HG03354 (cell line): Measurements from ENCODE around the gene AGFG2.
"Not testable (repeated sequence)": the region's sequence is repeated elsewhere in the genome, so short reads cannot be mapped to it uniquely, and the experiment has no call there.

Experiments
- ATAC-seq: cut with Tn5 transposase; IDR thresholded peaks from one replicate; pipeline ENCODE4 v1.9.1; 2021; ENCODE audit warnings: mild to moderate bottlenecking; ENCODE audit not compliant: unreplicated experiment, poor library complexity, severe bottlenecking

The AGFG2 gene

DNA sequence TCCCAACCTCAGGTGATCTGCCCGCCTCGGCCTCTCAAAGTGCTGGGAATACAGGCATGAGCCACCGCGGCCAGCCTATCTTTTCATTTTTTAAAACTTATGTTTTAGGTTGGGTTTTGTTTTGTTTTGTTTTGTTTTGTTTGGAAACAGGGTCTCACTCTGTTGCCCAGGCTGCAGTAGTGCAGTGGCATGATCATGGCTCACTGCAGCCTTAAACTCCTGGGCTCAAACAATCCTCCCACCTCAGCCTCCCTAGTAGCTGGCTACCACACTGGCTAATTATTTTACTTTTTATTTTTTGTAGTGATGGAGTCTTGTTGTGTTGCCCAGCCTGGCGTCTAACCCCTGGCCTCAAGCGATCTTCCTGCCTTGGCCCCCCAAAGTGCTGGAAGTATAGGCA lies 19.4 kb upstream of the AGFG2 start:
- no peak for ATAC-seq

DNA sequence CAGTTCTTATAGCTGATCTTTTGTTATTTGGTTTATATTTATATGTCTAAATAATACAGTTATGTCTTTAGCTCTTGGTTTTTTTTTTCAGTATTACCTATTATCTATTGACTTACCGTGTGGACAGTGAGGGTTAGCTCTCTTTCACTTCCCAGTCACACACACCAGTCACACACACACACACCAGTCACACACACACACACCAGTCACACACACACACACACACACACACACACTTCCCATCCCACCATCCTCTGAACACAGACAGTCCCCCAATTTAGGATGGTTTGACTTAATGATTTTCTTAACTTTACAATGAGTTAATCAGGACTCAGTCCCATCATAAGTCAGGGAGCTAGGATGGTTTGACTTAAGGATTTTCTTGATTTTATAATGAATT lies 18.9 kb upstream of the AGFG2 start:
- no peak for ATAC-seq

DNA sequence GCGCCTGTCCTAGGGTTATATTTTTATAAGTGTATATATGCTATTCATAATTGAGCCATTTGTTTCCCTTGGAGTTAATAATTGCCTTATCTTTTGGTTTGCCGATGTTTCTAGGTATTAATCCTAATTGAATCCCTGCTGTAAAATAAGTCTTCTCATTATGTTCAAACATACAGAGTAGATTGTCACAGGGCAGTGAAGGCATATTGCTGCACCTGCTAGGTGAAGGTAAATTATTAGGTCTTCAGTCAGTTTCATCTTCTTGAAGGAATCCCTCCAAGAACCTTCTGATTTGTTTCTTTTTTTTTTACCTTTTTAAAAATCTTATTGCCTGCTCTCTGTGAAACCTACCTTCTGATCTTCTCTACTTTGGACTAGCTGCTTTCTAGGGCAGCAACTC lies 17.9 kb upstream of the AGFG2 start:
- ATAC-seq, result no peak

- not testable (repeated sequence) for ATAC-seq
Measured at GRCh38 chr7:100521909-100522593, 17.0 kb upstream of the AGFG2 start.

DNA sequence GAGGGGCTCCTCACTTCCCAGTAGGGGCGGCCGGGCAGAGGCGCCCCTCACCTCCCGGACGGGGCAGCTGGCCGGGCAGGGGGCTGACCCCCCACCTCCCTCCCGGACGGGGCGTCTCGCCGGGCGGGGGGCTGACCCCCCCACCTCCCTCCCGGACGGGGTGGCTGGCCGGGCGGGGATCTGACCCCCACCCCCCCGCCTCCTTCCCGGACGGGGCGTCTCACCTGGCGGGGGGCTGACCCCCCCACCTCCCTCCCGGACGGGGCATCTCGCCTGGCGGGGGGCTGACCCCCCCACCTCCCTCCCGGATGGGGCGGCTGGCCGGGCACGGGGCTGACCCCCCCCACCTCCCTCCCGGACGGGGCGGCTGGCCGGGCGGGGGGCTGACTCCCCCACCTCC lies 15.8 kb upstream of the AGFG2 start:
- ATAC-seq, result not testable (repeated sequence)

DNA sequence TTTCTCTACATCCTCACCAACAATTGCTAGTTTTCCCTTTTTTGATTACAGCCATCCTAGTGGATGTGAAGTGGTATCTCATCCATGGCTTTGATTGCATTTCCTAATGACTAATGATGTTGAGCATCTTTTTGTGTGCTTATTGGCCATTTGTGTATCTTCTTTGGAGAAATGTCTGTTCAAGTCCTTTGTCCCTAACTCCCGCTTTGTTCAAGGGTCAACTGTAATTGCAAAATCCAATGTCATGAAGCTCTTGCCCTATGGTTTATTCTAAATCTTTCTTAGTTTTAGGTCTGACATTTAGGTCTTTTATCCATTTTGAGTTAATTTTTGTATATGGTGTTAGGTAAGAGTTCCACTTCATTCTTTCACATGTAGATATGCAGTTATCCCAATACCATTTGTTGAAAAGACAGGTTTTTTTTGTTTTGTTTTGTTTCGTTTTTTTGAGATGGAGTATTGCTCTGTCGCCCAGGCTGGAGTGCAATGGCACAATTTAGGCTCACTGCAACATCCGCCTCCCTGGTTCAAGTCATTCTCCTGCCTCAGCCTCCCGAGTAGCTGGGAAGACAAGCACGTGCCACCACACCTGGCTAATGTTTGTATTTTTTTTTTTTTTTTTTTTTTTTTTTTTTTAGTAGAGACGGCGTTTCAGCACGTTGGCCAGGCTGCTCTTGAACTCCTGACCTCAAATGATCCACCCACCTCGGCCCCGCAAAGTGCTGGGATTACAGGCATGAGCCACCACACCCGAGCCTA lies 10.7 kb upstream of the AGFG2 start:
- ATAC-seq, result not testable (repeated sequence)

DNA sequence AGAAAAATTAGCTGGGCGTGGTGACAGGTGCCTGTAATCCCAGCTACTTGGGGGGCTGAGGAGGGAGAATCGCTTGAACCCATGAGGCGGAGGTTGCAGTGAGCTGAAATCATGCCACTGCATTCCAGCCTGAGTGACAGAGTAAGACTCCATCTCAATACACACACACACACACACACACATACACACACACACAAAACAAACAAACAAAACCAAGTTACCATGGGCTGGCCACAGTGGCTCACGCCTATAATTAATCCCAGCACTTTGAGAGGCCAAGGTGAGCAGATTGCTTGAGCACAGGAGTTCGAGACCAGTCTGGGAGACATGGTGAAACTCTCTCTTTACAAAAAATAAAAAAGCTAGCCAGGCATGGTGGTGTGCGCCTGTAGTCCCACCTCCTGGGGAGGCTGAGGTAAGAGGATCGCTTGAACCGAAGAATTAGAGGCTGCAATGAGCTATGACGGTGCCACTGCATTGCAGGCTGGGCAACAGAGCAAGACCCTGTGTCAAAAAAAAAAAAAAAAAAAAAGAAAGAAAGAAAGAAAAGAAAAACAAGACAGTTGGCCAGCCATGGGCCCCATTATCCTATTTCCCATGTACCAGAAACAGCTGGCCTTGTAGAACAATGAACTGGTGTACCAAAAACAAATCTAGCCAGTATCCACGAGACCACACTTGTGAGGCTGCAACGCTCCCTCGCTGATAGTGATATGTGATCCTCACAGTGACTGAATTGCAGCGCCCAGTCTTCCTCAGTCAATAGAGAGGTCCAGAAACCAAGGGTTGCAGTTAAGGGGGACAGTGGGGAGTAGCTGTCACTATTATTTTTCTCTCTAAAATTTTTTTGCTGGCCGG lies 6.6 kb upstream of the AGFG2 start:
- ATAC-seq, result no peak

DNA sequence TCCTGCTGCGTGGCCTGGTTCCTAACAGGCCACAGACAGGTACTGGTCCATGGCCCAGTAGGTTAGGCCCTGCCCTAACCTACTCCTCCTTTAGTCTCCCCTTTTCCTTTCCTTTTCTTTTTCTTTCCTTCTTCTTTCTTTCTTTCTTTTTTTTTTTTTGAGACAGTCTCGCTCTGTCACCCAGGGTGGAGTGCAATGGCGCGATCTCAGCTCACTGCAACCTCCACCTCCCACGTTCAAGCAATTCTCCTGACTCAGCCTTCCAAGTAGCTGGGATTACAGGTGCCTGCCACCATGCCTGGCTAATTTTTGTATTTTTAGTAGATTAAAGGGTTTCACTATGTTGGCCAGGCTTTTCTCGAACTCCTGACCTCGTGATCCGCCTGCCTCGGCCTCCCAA lies 3.0 kb upstream of the AGFG2 start:
- not testable (repeated sequence) for ATAC-seq

DNA sequence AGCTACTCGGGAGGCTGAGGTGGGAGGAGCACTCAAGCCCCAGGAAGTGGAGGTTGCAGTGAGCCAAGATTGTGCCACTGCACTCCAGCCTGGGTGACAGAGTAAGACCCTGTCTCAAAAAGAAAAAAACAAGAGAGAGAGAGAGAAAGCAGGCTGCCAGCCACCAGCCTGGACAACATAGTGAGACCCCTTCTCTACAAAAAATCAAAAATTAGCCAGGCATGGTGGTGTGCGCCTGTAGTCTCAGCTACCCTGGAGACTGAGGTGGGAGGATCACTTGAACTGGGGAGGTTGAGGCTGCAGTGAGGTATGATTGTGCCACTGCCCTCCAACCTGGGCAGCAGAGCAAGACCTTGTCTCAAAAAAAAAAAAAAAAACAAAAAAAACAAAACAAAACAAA lies 2.3 kb upstream of the AGFG2 start:
- ATAC-seq, result not testable (repeated sequence)

DNA sequence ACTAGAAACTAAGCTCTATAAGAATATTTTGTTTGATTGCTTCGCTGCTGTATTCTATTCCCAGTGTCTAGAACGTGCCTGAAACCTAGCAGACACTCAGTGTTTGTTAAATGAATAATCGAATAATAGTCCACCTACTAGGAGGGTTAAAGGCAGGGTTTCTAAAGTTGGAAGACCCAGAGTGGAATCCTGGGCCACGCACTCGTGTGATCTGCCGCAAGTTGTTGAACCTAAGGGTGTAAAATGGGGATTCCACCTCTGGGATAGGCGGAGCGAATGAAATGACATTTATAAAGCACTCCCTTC lies 702 bp upstream of the AGFG2 start:
- ATAC-seq, result no peak

DNA sequence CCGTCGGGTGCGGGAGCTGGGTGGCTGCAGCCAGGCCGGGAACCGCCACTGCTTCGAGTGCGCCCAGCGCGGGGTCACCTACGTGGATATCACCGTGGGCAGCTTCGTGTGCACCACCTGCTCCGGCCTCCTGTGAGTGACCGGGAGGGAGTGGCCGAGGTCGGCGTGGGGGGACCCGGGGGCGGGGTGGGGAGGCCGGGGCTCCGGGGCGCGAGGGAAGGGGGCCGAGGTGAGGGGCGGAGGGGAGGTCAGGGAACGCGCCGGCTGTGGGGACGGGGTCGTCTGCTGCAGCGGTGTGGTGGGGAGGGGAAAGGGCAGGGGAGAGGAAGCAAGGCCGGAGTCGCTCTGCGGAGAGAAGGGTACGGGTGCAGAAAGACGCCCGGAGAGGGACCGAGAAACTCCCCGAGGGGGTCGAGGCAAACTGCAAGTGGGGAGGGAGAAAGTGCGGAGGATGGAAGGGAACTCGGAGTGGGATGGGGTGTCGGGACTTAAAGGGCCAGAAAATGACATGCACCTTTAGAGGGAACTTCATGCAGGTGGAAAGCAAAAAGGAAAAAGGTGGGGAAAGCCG lies 518 bp downstream of the AGFG2 start:
- ATAC-seq, result no peak

DNA sequence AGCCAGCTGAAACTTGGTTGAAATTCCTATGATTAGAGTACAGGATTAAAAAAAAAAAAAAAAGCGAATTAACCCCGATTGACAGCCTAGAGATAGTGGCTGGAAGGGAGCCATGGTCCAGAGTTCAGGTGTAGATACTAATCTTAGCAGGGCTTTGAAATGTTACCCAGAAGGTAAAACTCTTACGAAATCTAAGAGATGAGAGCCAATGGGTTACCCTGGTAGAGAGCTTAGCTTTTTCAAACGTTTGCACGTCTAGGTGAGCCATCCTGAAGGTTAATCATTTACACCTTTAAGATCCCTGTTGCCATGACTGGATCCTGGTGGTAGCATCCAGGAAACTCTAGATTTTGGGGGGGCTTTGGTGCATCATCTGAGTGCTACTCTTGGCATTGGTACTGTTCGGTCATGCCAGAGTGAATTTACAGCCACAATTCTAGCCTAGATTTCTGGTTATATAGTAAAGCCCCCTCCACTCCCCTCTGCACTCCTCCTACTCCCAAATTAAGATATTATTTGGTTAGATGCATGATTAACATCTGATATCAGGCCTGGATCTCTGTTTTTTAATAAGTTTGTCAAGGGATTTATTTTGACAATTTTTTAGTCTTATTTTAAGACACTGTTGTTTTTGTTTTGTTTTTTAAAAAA lies 1.2 kb downstream of the AGFG2 start:
- ATAC-seq, result no peak

DNA sequence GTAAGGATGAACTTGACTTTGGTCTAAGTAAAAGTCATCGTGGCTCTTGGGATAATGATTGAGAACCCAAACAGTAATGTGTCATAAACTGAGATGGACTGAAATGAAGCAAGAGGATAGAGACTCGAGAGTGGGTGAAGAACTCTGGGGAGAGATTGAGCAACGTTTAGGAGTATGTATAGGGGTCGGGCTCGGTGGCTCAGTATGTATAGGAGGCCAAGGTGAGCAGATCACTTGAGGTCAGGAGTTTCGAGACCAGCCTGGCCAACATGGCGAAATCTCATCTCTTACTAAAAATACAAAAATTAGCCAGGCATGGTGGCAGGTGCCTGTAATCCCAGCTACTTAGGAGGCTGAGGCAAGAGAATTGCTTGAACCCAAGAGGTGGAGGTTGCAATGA lies 2.3 kb downstream of the AGFG2 start:
- ATAC-seq, result not testable (repeated sequence)

GRCh38 chr7:100543586-100543985 lies 4.6 kb downstream of the AGFG2 start:
- no peak for ATAC-seq

- no peak for ATAC-seq
Measured at GRCh38 chr7:100544386-100544785, 5.4 kb downstream of the AGFG2 start.

GRCh38 chr7:100544967-100545359 lies 6.0 kb downstream of the AGFG2 start:
- no peak for ATAC-seq

GRCh38 chr7:100545360-100546128 lies 6.5 kb downstream of the AGFG2 start:
- ATAC-seq, result no peak

- ATAC-seq, result peak; percentile 32
Measured at GRCh38 chr7:100546129-100546925, 7.3 kb downstream of the AGFG2 start.
